OCI-LY7 (cell line): Measurements from ENCODE around the gene ARL16.

Source experiments
- EZH2phosphoT487 ChIP-seq: fragments of 200-600 bp; sonication (generic); IDR thresholded peaks from 2 replicates; pipeline ENCODE4 v1.6.1; 2018; ENCODE audit warnings: low read depth, borderline replicate concordance, mild to moderate bottlenecking, mixed run types, antibody characterized with exemption, low read length, moderate library complexity, mixed read lengths
- TF ChIP-seq, protein P1 (sequence below): fragments of 200-600 bp; sonication (generic); conservative IDR thresholded peaks from 2 replicates; pipeline ENCODE4 v1.5.1; 2014; ENCODE audit warnings: mild to moderate bottlenecking, antibody characterized with exemption, low read length, moderate library complexity, mixed read lengths

DNA sequence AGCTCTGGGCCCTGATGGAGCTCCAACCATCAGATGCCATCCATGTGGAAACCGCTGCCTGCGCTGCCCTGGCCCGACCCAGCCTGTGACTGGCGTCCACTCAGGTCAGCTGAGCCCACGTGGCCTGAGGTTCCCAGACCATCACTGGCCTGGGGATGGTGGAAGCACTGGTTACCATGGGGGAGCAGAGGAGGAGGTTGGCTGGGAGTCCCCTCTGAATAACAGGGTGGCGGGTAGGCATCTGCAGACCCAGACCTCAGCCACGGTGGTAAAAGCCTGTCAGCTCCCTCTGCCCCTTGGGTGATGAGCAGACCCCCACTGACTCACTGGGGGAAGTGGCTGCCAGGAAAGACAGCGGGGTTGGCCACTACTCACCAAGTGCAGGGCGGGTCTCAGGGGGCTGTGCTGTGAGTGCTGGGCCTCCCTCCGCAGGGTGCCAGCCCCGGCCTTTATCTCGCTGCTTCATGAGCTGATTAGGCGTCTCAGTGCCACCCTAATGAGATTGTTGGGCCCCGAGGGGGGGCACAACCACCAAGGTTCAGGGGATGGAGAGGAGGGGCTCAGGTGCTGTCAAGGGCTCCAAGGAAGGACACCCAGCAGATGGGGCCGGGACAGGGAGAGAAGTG is 27.4 kb downstream of the ARL16 start, which contains the start of gene PDE6G:
- TF ChIP-seq, protein P1, sequence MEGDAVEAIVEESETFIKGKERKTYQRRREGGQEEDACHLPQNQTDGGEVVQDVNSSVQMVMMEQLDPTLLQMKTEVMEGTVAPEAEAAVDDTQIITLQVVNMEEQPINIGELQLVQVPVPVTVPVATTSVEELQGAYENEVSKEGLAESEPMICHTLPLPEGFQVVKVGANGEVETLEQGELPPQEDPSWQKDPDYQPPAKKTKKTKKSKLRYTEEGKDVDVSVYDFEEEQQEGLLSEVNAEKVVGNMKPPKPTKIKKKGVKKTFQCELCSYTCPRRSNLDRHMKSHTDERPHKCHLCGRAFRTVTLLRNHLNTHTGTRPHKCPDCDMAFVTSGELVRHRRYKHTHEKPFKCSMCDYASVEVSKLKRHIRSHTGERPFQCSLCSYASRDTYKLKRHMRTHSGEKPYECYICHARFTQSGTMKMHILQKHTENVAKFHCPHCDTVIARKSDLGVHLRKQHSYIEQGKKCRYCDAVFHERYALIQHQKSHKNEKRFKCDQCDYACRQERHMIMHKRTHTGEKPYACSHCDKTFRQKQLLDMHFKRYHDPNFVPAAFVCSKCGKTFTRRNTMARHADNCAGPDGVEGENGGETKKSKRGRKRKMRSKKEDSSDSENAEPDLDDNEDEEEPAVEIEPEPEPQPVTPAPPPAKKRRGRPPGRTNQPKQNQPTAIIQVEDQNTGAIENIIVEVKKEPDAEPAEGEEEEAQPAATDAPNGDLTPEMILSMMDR: no peak
- no peak for TF ChIP-seq EZH2phosphoT487
